Measurements from ENCODE around the gene GMPPB. TPM values are rescaled to one million over a fixed set of nuclear protein-coding genes. Genes with fewer than 3 reads are reported as not detected.

GMPPB gene
- total and polyA plus RNA-seq, 9 of the 15 experiments (the other 6 are each of a cell fraction or from before 2014, with no cell fraction given) = 0.53 to 17.4 (median 8.1) TPM

DNA sequence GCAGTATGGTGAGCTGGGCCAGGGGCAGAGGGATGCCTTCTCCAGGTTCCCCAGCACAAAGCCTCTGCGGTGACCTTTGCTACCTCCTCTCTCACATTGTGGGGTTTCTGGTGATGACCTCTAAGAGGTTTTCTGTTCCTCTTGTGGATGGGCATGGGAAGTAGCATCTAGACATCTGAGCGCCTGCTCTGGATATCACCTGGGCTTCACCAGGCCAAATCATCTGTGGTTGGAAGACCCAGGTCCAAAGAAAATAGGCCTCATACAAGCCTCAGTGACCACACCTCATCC is 42.6 kb downstream of the GMPPB start:
- H3K9me1 ChIP-seq (ENCODE audit: control insufficient read depth, insufficient read depth, low read length) = peaks cover 3% of the 10 kb centered on the region
- H4K20me1 ChIP-seq (replicated peaks; ENCODE audit: control insufficient read depth, insufficient read depth, low read length) = no peaks in the 10 kb centered on the region
- 100% methylated on average over 2 of the region's 2 CpGs for WGBS (ENCODE audit: insufficient coverage, low coverage, missing lambda C conversion rate)
- ATAC-seq (no peak), DNase-seq (ENCODE audit: extremely low read depth in 1 of 4, low spot score in 3 of 4) (no peak), FAIRE-seq (no peak)
- H3K4me2 ChIP-seq (ENCODE audit: insufficient read depth, low read length) = no peak overlapping the region
- H3K36me3 ChIP-seq (ENCODE audit: control insufficient read depth, insufficient read depth, low read length) = peaks cover 78% of the 10 kb centered on the region; the same call in 2 of the 3 replicates
- TF ChIP-seq ZNF143 (CRISPR knock-in tag; IDR thresholded peaks at IDR 0.05) (no peak), CHD2 (IDR thresholded peaks at IDR 0.05; ENCODE audit: low read depth, low read length) (no peak), CCNT2 (IDR thresholded peaks at IDR 0.05; ENCODE audit: borderline replicate concordance, extremely low read depth, insufficient read length, low read depth, low read length) (no peak), NELFE (IDR thresholded peaks at IDR 0.05; ENCODE audit: insufficient read depth, insufficient read length) (no peak), RBM34 (IDR thresholded peaks at IDR 0.05; ENCODE audit: borderline replicate concordance, insufficient read depth, low read length) (no peak), TRIM24 (IDR thresholded peaks at IDR 0.05) (no peak)
- TF ChIP-seq, protein P1, sequence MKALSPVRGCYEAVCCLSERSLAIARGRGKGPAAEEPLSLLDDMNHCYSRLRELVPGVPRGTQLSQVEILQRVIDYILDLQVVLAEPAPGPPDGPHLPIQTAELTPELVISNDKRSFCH (CRISPR knock-in tag; IDR thresholded peaks at IDR 0.05) = no peak
- TF ChIP-seq, protein P1 (tag; IDR thresholded peaks at IDR 0.05) = no peak
- peaks cover 0 to 5% of the 10 kb centered on the region in 2 experiments; a peak in 2 of 5 replicates for H3K4me1 ChIP-seq (replicated peaks in 1 of 2; ENCODE audit: control insufficient read depth in 2 of 2, insufficient read depth in 2 of 2, low read length in 2 of 2)
- H3K4me3 ChIP-seq = no peak overlapping the region
- POLR2A ChIA-PET = no interaction called here
- no peaks in the 10 kb centered on the region for H3K27me3 ChIP-seq (ENCODE audit: control insufficient read depth in 2 of 2, insufficient read depth in 2 of 2, low read length in 2 of 2)
- H3K79me2 ChIP-seq (ENCODE audit: control insufficient read depth, insufficient read depth, low read length) = 0 out of 3 replicates have a peak, but pooled peaks cover 1% of the 10 kb centered on the region
- no peak overlapping the region for H3K9ac ChIP-seq (ENCODE audit: insufficient read depth in 1 of 2, low read depth in 2 of 2, low read length in 2 of 2)
- intact Hi-C loops (cut with micrococcal nuclease) (no loop called here), in situ Hi-C loops (cut with MboI) (no loop called here)
- H3K9me3 ChIP-seq (replicated peaks; ENCODE audit: control insufficient read depth, insufficient read depth, low read depth, low read length) = no peaks in the 10 kb centered on the region
- no peak overlapping the region for H3K27ac ChIP-seq (ENCODE audit: extremely low read depth, low read depth, low read length)
- H2AFZ ChIP-seq (ENCODE audit: low read depth, low read length) = no peak overlapping the region
- CTCF ChIA-PET (ENCODE audit: low intra/inter-chr PET ratio) = no interaction called here
- no TSS peak for BruUV-seq (replicated peaks)

Measured in K562 (cell line).